K562 (cell line): ENCODE measurements around the gene G6PC1. TPM values are rescaled to one million over a fixed set of nuclear protein-coding genes. Genes with fewer than 3 reads are reported as not detected.
"Not testable (repeated sequence)": the region's sequence is repeated elsewhere in the genome, so short reads cannot be mapped to it uniquely, and the experiment has no call there.

Source experiments
- ATAC-seq: fragments of 200-7000 bp; cut with Tn5 transposase; 3 replicates; pipeline ENCODE4 v1.9.1; 2020; ENCODE audit warnings: moderate library complexity
- BruUV-seq: library from RNA; stranded (reverse); fragments of 400-500 nt; replicated peaks from 2 replicates; lab custom pipeline; 2021; lab: Mats Ljungman, UMichigan
- CTCF ChIA-PET: fragments of 300-600 bp; formaldehyde crosslinking; extraction: SDS; loops from one replicate; lab custom pipeline; 2021; ENCODE audit warnings: low intra/inter-chr PET ratio; lab: Yijun Ruan, JAX
- POLR2A ChIA-PET: fragments of 300-600, 350-650 bp; sonication (Branson Sonifier 250); formaldehyde crosslinking; extraction: SDS; loops from one replicate; lab custom pipeline; 2021; ENCODE audit warnings: antibody characterized with exemption, inconsistent platforms; lab: Yijun Ruan, JAX
- DNase-seq, 4 experiments: peaks; one replicate each; pipeline versions ENCODE4 v3.0.0 to v3.0.0-alpha.2; 2011 to 2018; ENCODE audit warnings: low spot score in 3 of 4, mixed read lengths in 3 of 4; ENCODE audit errors: extremely low read depth in 1 of 4
- FAIRE-seq: peaks from 2 replicates; lab custom pipeline; 2011; peaks lifted over from hg19 to GRCh38; lab: Jason Lieb, UNC
- H2AFZ ChIP-seq: 2 replicates; pipeline ENCODE4 v1.6.0; 2011; ENCODE audit warnings: low read depth, low read length, control low read depth, inconsistent platforms
- H3K27ac ChIP-seq: fragments of 200-600 bp; 3 replicates; pipeline ENCODE4 v1.8.0; 2011; ENCODE audit warnings: low read depth, mild to moderate bottlenecking, control low read depth, inconsistent platforms, low read length, moderate library complexity, mixed read lengths; ENCODE audit errors: extremely low read depth
- H3K27me3 ChIP-seq, 2 experiments: fragments of 300-600 bp in 1 of 2; 2 replicates in 1 of 2; 3 replicates in 1 of 2; pipeline versions ENCODE4 v1.6.0 to v1.8.0; 2011; ENCODE audit warnings: inconsistent platforms in 2 of 2, low read length in 2 of 2, mild to moderate bottlenecking in 1 of 2, mixed read lengths in 1 of 2, moderate library complexity in 1 of 2; ENCODE audit not compliant: control insufficient read depth in 2 of 2, insufficient read depth in 2 of 2
- H3K36me3 ChIP-seq: fragments of 300-600 bp; 3 replicates; pipeline ENCODE4 v1.8.0; 2011; ENCODE audit warnings: mild to moderate bottlenecking, low read length, inconsistent platforms; ENCODE audit not compliant: control insufficient read depth, insufficient read depth
- H3K4me1 ChIP-seq, 2 experiments: fragments of 200-600 bp in 1 of 2; replicated peaks in 1 of 2; 2 replicates in 1 of 2; 3 replicates in 1 of 2; pipeline versions ENCODE4 v1.5.1 to v1.8.0; 2011; ENCODE audit warnings: inconsistent platforms in 2 of 2, low read length in 2 of 2, mild to moderate bottlenecking in 1 of 2, mixed read lengths in 1 of 2, moderate library complexity in 1 of 2; ENCODE audit not compliant: control insufficient read depth in 2 of 2, insufficient read depth in 2 of 2
- H3K4me2 ChIP-seq: 2 replicates; pipeline ENCODE4 v1.6.1; 2011; ENCODE audit warnings: low read length, control low read depth, inconsistent platforms, mixed read lengths; ENCODE audit not compliant: insufficient read depth
- H3K4me3 ChIP-seq: fragments of 200-600 bp; sonication (generic), shearing (Covaris generic); 2 replicates; pipeline ENCODE4 v1.5.1; 2016; ENCODE audit warnings: control low read depth, inconsistent platforms
- H3K79me2 ChIP-seq: fragments of 200-600 bp; 3 replicates; pipeline ENCODE4 v1.8.0; 2011; ENCODE audit warnings: low read length, inconsistent platforms; ENCODE audit not compliant: control insufficient read depth, insufficient read depth
- H3K9ac ChIP-seq, 2 experiments: 2 replicates each; pipeline versions ENCODE4 v1.6.0 to v1.6.1; 2011; ENCODE audit warnings: low read depth in 2 of 2, low read length in 2 of 2, control low read depth in 1 of 2, inconsistent platforms in 1 of 2, mild to moderate bottlenecking in 1 of 2, mixed read lengths in 1 of 2; ENCODE audit not compliant: insufficient read depth in 1 of 2
- H3K9me1 ChIP-seq: one replicate; pipeline ENCODE4 v1.6.0; 2011; ENCODE audit warnings: inconsistent platforms, mild to moderate bottlenecking, low read length, moderate library complexity; ENCODE audit not compliant: control insufficient read depth, insufficient read depth
- H3K9me3 ChIP-seq: replicated peaks from 2 replicates; pipeline ENCODE4 v1.5.1; 2011; ENCODE audit warnings: low read depth, low read length, inconsistent platforms; ENCODE audit not compliant: control insufficient read depth, insufficient read depth
- H4K20me1 ChIP-seq: replicated peaks from 2 replicates; pipeline ENCODE4 v1.6.1; 2011; ENCODE audit warnings: low read length, inconsistent platforms, mixed read lengths; ENCODE audit not compliant: control insufficient read depth, insufficient read depth
- ATF3 ChIP-seq, 2 experiments: fragments of 450-650 bp in 1 of 2; sonication (generic) in 1 of 2; formaldehyde crosslinking in 1 of 2; IDR thresholded peaks in 1 of 2; conservative IDR thresholded peaks in 1 of 2; 2 replicates each; pipeline versions ENCODE4 v1.6.1 to v1.8.1; 2016 to 2023; ENCODE audit warnings: mild to moderate bottlenecking in 2 of 2, moderate library complexity in 2 of 2, inconsistent platforms in 1 of 2, missing genetic modification reagents in 1 of 2
- BHLHE40 ChIP-seq: IDR thresholded peaks from 2 replicates; pipeline ENCODE4 v1.6.1; 2011; ENCODE audit warnings: low read length, improper control_type of control experiment
- CEBPB ChIP-seq: fragments of 450-650 bp; IDR thresholded peaks from 2 replicates; pipeline ENCODE4 v1.6.1; 2016; ENCODE audit warnings: missing genetic modification characterization, missing compliant biosample characterization
- CHD1 ChIP-seq: fragments of 200-600 bp; sonication (generic); IDR thresholded peaks from one replicate; pipeline ENCODE4 v1.6.1; 2012; ENCODE audit warnings: mild to moderate bottlenecking, moderate library complexity, low read length, inconsistent platforms
- ETV5 ChIP-seq: sonication (generic); formaldehyde crosslinking; IDR thresholded peaks from 2 replicates; pipeline ENCODE4 v1.4.0; 2020; ENCODE audit warnings: low read depth, mild to moderate bottlenecking, missing genetic modification reagents
- HDAC3 ChIP-seq: fragments of 450-650 bp; IDR thresholded peaks from 2 replicates; pipeline ENCODE4 v1.6.1; 2018; ENCODE audit warnings: borderline replicate concordance, mild to moderate bottlenecking, moderate library complexity; ENCODE audit not compliant: partially characterized antibody
- KDM2B ChIP-seq: fragments of 250-450 bp; sonication (Bioruptor Pico); IDR thresholded peaks from 2 replicates; pipeline ENCODE4 v1.8.0; 2021; ENCODE audit warnings: mild to moderate bottlenecking, moderate library complexity
- RAD51 ChIP-seq: fragments of 450-650 bp; IDR thresholded peaks from 2 replicates; pipeline ENCODE4 v1.7.1; 2016; ENCODE audit warnings: low read depth, mild to moderate bottlenecking, borderline replicate concordance
- SRSF3 ChIP-seq: fragments of 200-400 bp; formaldehyde crosslinking; IDR thresholded peaks from 2 replicates; pipeline ENCODE4 v1.6.1; 2016; ENCODE audit warnings: mild to moderate bottlenecking, low read length, moderate library complexity; ENCODE audit not compliant: insufficient read depth
- ZKSCAN8 ChIP-seq: fragments of 200-800 bp; sonication (Bioruptor generic); IDR thresholded peaks from 2 replicates; pipeline ENCODE4 v1.6.1; 2016; ENCODE audit warnings: missing genetic modification characterization, missing compliant biosample characterization
- ZNF239 ChIP-seq: fragments of 250-450 bp; sonication (Bioruptor Pico); IDR thresholded peaks from 2 replicates; pipeline ENCODE4 v1.4.0; 2020; ENCODE audit warnings: mild to moderate bottlenecking
- ZNF57 ChIP-seq: fragments of 450-650 bp; formaldehyde crosslinking; IDR thresholded peaks from 2 replicates; pipeline ENCODE4 v1.4.0; 2020; ENCODE audit warnings: mild to moderate bottlenecking, moderate library complexity
- WGBS: fragments of 100-300 bp; shearing (Covaris generic); methylation state at CpG from one replicate; pipeline ENCODE4 v1.1.6; 2016; ENCODE audit warnings: low coverage, mixed read lengths; ENCODE audit not compliant: insufficient coverage; ENCODE audit errors: missing lambda C conversion rate; 5-methylcytosine and 5-hydroxymethylcytosine counted together
- in situ Hi-C: fragments of 300-500 bp; cut with MboI; formaldehyde crosslinking; loops from 4 replicates; pipeline ENCODE4 v1.15.0; 2018; ENCODE audit warnings: inconsistent platforms, mixed read lengths
- intact Hi-C: fragments of 100-400 bp; cut with micrococcal nuclease; formaldehyde crosslinking; loops from 2 replicates; pipeline ENCODE4 v1.14.2; 2022
- polyA plus RNA-seq, 8 experiments: library from polyadenylated mRNA; depleted of rRNA in 4 of 8; stranded (reverse) in 5 of 8; unstranded in 3 of 8; fragments of >200 nt; fragmentation: Nextera tagmentation in 2 of 8; fragmentation: Illumina TruSeq in 1 of 8; extraction: Ambion mirVana in 2 of 8; extraction: Trizol in 1 of 8; gene quantifications; 2 replicates each; pipeline versions ENCODE4 v1.2.1 to v1.2.3, GENCODE V29; 2011 to 2014; ENCODE audit warnings: inconsistent platforms in 1 of 8, missing spikeins in 1 of 8
- total RNA-seq, 7 experiments: library from RNA; depleted of rRNA in 6 of 7; stranded (reverse); fragments of >200 nt in 6 of 7; fragmentation: Illumina TruSeq in 2 of 7; extraction: Trizol in 2 of 7; gene quantifications; 2 replicates each; pipeline versions ENCODE4 v1.2.1 to v1.2.3, GENCODE V29; 2011 to 2021; ENCODE audit warnings: low replicate concordance in 1 of 7

G6PC1 gene
- total and polyA plus RNA-seq, 9 of the 15 experiments (the other 6 are each of a cell fraction or from before 2014, with no cell fraction given) = not detected

- FAIRE-seq; H3K4me2 ChIP-seq; ATAC-seq; H2AFZ ChIP-seq; H3K27ac ChIP-seq; H3K27me3 ChIP-seq; BruUV-seq; H3K36me3 ChIP-seq; H3K4me1 ChIP-seq; CTCF ChIA-PET; H3K9ac ChIP-seq; DNase-seq; H3K4me3 ChIP-seq; H3K79me2 ChIP-seq; H3K9me1 ChIP-seq; H4K20me1 ChIP-seq; H3K9me3 ChIP-seq; TF ChIP-seq ATF3 (CRISPR knock-in tag; conservative IDR thresholded peaks at IDR 0.05): not testable (repeated sequence)
- intact Hi-C loops (loop anchor here (5.0 kb wide), 1 partner anchor 41 kb away; no protein-coding TSS in a partner anchor), in situ Hi-C loops (loop anchor here (10.0 kb wide), 1 partner anchor 339 kb away; no protein-coding TSS in a partner anchor)
- 55% methylated on average over 5 of the region's 7 CpGs for WGBS
- TF ChIP-seq CEBPB (tag) (0 out of 2 replicates have a peak, but pooled peaks have one; percentile 22), ATF3 (IDR thresholded peaks at IDR 0.05) (peak; percentile 53)
- POLR2A ChIA-PET = interaction anchor here (0.6 to 1.0 kb wide), 2 partner anchors 10 to 497 kb away, joined by 3 to 6 read pairs; no protein-coding TSS in a partner anchor
Observed at GRCh38 chr17:42923472-42923871, 22.9 kb downstream of the G6PC1 start.

- in situ Hi-C loops (loop anchor here (10.0 kb wide), 1 partner anchor 340 kb away; no protein-coding TSS in a partner anchor), intact Hi-C loops (loop anchor here (5.0 kb wide), 1 partner anchor 43 kb away; no protein-coding TSS in a partner anchor)
- no peak for DNase-seq
- no peaks in the 10 kb centered on the region for H3K36me3 ChIP-seq
- no peak for ATAC-seq
- H3K4me2 ChIP-seq = no peak overlapping the region
- ChIA-PET CTCF (no interaction called here), POLR2A (no interaction called here)
- no peaks in the 10 kb centered on the region for H3K9me3 ChIP-seq
- H3K27ac ChIP-seq = no peak overlapping the region
- H3K9me1 ChIP-seq = no peaks in the 10 kb centered on the region
- H3K4me1 ChIP-seq = peaks cover 12% of the 10 kb centered on the region in 2 experiments; a peak in 4 of 5 replicates
- H2AFZ ChIP-seq = no peak overlapping the region
- TF ChIP-seq KDM2B (CRISPR knock-in tag) = no peak
- TF ChIP-seq ZKSCAN8 (CRISPR knock-in tag) = no peak
- TF ChIP-seq ZNF57 (CRISPR knock-in tag) = no peak
- no peak for TF ChIP-seq ETV5 (CRISPR knock-in tag)
- no peak for TF ChIP-seq SRSF3
- TF ChIP-seq BHLHE40 = no peak
- TF ChIP-seq ZNF239 = no peak
- TF ChIP-seq RAD51 = no peak
- TF ChIP-seq HDAC3 = no peak
- no peak for TF ChIP-seq CHD1
- H3K79me2 ChIP-seq = no peaks in the 10 kb centered on the region
- H3K9ac ChIP-seq = no peak overlapping the region
- FAIRE-seq = no peak
- no peaks in the 10 kb centered on the region for H4K20me1 ChIP-seq
- H3K4me3 ChIP-seq = no peak overlapping the region
- no peaks in the 10 kb centered on the region for H3K27me3 ChIP-seq
- BruUV-seq = no TSS peak
- 40% methylated on average over 5 of the region's 5 CpGs for WGBS
Observed at GRCh38 chr17:42924891-42925290, 24.3 kb downstream of the G6PC1 start.
